ENCODE results near the gene TJP2. TPM values are rescaled to one million over a fixed set of nuclear protein-coding genes. Genes with fewer than 3 reads are reported as not detected.

TJP2 gene
- total and polyA plus RNA-seq, 2 of the 4 experiments (the other 2 are of a cell fraction) = 38.3 to 49.3 TPM

GRCh38 chr9:69272212-69272611 lies 98.1 kb downstream of the TJP2 start:
- dilution Hi-C loops (cut with HindIII; ENCODE audit: low sequenced_read_pairs, unreplicated experiment) = no loop called here
- Histone ChIP-seq H3K9me3 (ENCODE audit: control insufficient read depth, insufficient read depth, low read length) (no peaks in the 10 kb centered on the region), H3K14ac (replicated peaks; ENCODE audit: low read depth, low read length) (no peak overlapping the region), H3K4me2 (ENCODE audit: low read depth, low read length) (no peak overlapping the region), H4K20me1 (ENCODE audit: insufficient read depth, low read length) (no peaks in the 10 kb centered on the region), H2BK5ac (ENCODE audit: low read depth, low read length, poor library complexity, severe bottlenecking) (no peak overlapping the region), H3K18ac (ENCODE audit: low read depth, low read length) (no peak overlapping the region), H3K23ac (ENCODE audit: low read depth, low read length) (no peak overlapping the region), H4K5ac (ENCODE audit: low read depth, low read length) (no peak overlapping the region), H2AK9ac (replicated peaks; ENCODE audit: low read depth, low read length, poor library complexity) (no peak overlapping the region), H3K4ac (ENCODE audit: low read depth, low read length) (no peak overlapping the region), H3K27ac (ENCODE audit: insufficient read depth, low read length) (no peak overlapping the region), H3K4me1 (ENCODE audit: control insufficient read depth, insufficient read depth, low read length) (no peaks in the 10 kb centered on the region), H3K9me1 (ENCODE audit: insufficient read depth, low read length) (no peaks in the 10 kb centered on the region; the same call in 1 of the 2 replicates), H3K79me1 (ENCODE audit: low read depth in 1 of 2, low read length in 2 of 2) (no peaks in the 10 kb centered on the region), H3K4me3 (ENCODE audit: insufficient read depth, low read depth, low read length) (no peak overlapping the region), H3K36me3 (ENCODE audit: control insufficient read depth, insufficient read depth, low read length) (no peaks in the 10 kb centered on the region), H2BK20ac (ENCODE audit: low read depth, low read length) (no peak overlapping the region), H2BK120ac (ENCODE audit: low read depth, low read length) (no peak overlapping the region), H2AFZ (replicated peaks; ENCODE audit: low read length, poor library complexity) (no peak overlapping the region), H2BK15ac (ENCODE audit: low read depth, low read length) (no peak overlapping the region), H4K8ac (ENCODE audit: low read depth in 2 of 2, low read length in 2 of 2) (no peak overlapping the region), H3K9ac (ENCODE audit: low read depth, low read length) (no peak overlapping the region), H4K91ac (ENCODE audit: insufficient read depth, low read depth, low read length) (no peak overlapping the region), H3K27me3 (ENCODE audit: control insufficient read depth, insufficient read depth, low read length) (no peaks in the 10 kb centered on the region), H3K56ac (ENCODE audit: extremely low read depth, insufficient read depth, low read length) (no peak overlapping the region), H2AK5ac (ENCODE audit: low read depth, low read length) (no peak overlapping the region)
- in situ Hi-C loops (cut with MboI; ENCODE audit: low sequenced_read_pairs) = loop anchor here (25.0 kb wide), 1 partner anchor 90 kb away; no protein-coding TSS in a partner anchor
- ATAC-seq (ENCODE audit: low read depth) = no peak
- intact Hi-C loops (cut with micrococcal nuclease) = no loop called here
- no peak for TF ChIP-seq MAFK (IDR thresholded peaks at IDR 0.05; ENCODE audit: low read depth, low read length)
- no peak for TF ChIP-seq MXI1 (IDR thresholded peaks at IDR 0.05; ENCODE audit: borderline replicate concordance, low read depth, low read length)
- no peak for TF ChIP-seq NFE2L2 (IDR thresholded peaks at IDR 0.05; ENCODE audit: low read depth, low read length)
- no peak for TF ChIP-seq USF2 (IDR thresholded peaks at IDR 0.05; ENCODE audit: low read depth, low read length)
- TF ChIP-seq RCOR1 (IDR thresholded peaks at IDR 0.05; ENCODE audit: insufficient replicate concordance, low read length) = no peak
- no peak for TF ChIP-seq CTCF (conservative IDR thresholded peaks at IDR 0.05; ENCODE audit: low read depth, low read length)
- no peak for DNase-seq
- CTCF ChIA-PET = interaction anchor here (0.7 kb wide), 1 partner anchor 1120 kb away, joined by 4 read pairs; no protein-coding TSS in a partner anchor
- BruUV-seq (replicated peaks) = no TSS peak
- no CpG with 5 or more reads among the region's 1 CpG for WGBS, 2 experiments (ENCODE audit: extremely low coverage in 2 of 2, insufficient read length in 1 of 2)
- POLR2A ChIA-PET (ENCODE audit: unreplicated experiment) = no interaction called here
